ENCODE data around the gene CAMSAP1.

DNA sequence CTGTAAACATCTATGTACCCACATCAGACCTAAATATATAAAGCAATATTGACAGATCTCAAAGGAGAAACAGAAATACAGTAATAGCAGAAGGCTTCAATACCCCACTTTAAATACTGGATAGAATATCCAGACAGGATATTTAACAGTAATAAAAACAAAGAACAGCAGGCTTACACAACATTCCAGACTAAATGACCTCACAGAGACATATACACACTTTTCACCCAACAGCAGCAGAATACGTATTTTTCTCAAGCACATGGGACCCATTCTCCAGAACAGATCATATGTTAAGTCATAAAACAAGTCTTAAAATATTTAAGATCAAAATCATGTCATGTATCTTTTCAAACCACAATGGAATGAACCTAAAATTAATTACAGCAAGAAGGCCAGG is 76.8 kb downstream of the CAMSAP1 start:
- no peak for TF ChIP-seq ZNF274 (IDR thresholded peaks at IDR 0.05; ENCODE audit: low read depth, low read length)
- TF ChIP-seq YY1 (IDR thresholded peaks at IDR 0.05; ENCODE audit: insufficient read depth, insufficient read length) = no peak
- TF ChIP-seq SUZ12 (IDR thresholded peaks at IDR 0.05; ENCODE audit: extremely low read depth, insufficient read depth, insufficient read length) = no peak
